PC-9 (cell line): ENCODE results near the gene DHCR7.

Experiments
- CTCF ChIP-seq: fragments of 200-600 bp; sonication (generic); conservative IDR thresholded peaks from 2 replicates; pipeline ENCODE4 v1.6.1; 2017; ENCODE audit warnings: mixed run types, antibody characterized with exemption, mild to moderate bottlenecking, moderate library complexity
- EZH2 ChIP-seq: fragments of 200-600 bp; sonication (generic); IDR thresholded peaks from 2 replicates; pipeline ENCODE4 v1.8.0; 2017; ENCODE audit warnings: antibody characterized with exemption, low read depth

GRCh38 chr11:71495286-71496230, 47.4 kb upstream of the DHCR7 start:
- no peak for TF ChIP-seq CTCF
- no peak for TF ChIP-seq EZH2
